ENCODE measurements around the gene GRK5.

- TF ChIP-seq CTCF (IDR thresholded peaks at IDR 0.05) (no peak), ZFX (IDR thresholded peaks at IDR 0.05; ENCODE audit: borderline replicate concordance) (no peak)
Measured at GRCh38 chr10:119246862-119247549, 39.6 kb downstream of the GRK5 start.
